SK-N-SH (cell line): ENCODE measurements around the gene USP4. TPM values are rescaled to one million over a fixed set of nuclear protein-coding genes. Genes with fewer than 3 reads are reported as not detected.

Experiments
- CTCF ChIA-PET: fragments of 300-600, 350-600 bp; formaldehyde crosslinking; extraction: SDS; loops from one replicate; lab custom pipeline; 2021; lab: Yijun Ruan, JAX
- POLR2A ChIA-PET: fragments of 350-600 bp; sonication (Branson Sonifier 250); formaldehyde crosslinking; extraction: SDS; loops from one replicate; lab custom pipeline; 2020; ENCODE audit warnings: antibody characterized with exemption, inconsistent platforms; lab: Yijun Ruan, JAX
- DNase-seq: peaks from one replicate; pipeline ENCODE4 v3.0.0; 2012
- H2AFZ ChIP-seq: fragments of 200-600 bp; sonication (generic); 2 replicates; pipeline ENCODE4 v1.8.1; 2016; ENCODE audit warnings: antibody characterized with exemption, mild to moderate bottlenecking, low read depth
- H3F3A ChIP-seq: fragments of 200-600 bp; sonication (generic); replicated peaks from 2 replicates; pipeline ENCODE3; 2016; ENCODE audit warnings: antibody characterized with exemption, mild to moderate bottlenecking; ENCODE audit not compliant: insufficient read depth
- H3K27ac ChIP-seq, 2 experiments: fragments of 200-500 bp in 1 of 2; fragments of 200-600 bp in 1 of 2; sonication (Bioruptor generic) in 1 of 2; sonication (generic), shearing (Covaris generic) in 1 of 2; 2 replicates each; pipeline versions ENCODE4 v1.5.1 to v1.6.1; 2014 to 2016; ENCODE audit warnings: low read depth in 2 of 2, inconsistent platforms in 1 of 2, low read length in 1 of 2, mild to moderate bottlenecking in 1 of 2, mixed read lengths in 1 of 2
- H3K27me3 ChIP-seq: fragments of 200-600 bp; sonication (generic), shearing (Covaris generic); 2 replicates; pipeline ENCODE4 v1.6.1; 2016; ENCODE audit warnings: mixed run types; ENCODE audit not compliant: insufficient read depth
- H3K36me3 ChIP-seq, 2 experiments: fragments of 200-500 bp in 1 of 2; fragments of 200-600 bp in 1 of 2; sonication (Bioruptor generic) in 1 of 2; sonication (generic) in 1 of 2; replicated peaks in 1 of 2; 2 replicates each; pipeline versions ENCODE3 to v1.5.1; 2014 to 2016; ENCODE audit warnings: low read length in 1 of 2, mild to moderate bottlenecking in 1 of 2; ENCODE audit not compliant: insufficient read depth in 2 of 2, control insufficient read depth in 1 of 2
- H3K4me1 ChIP-seq, 2 experiments: fragments of 200-500 bp in 1 of 2; fragments of 200-600 bp in 1 of 2; sonication (Bioruptor generic) in 1 of 2; sonication (generic), shearing (Covaris generic) in 1 of 2; 2 replicates each; pipeline versions ENCODE4 v1.5.1 to v1.6.1; 2014 to 2016; ENCODE audit warnings: low read depth in 1 of 2, low read length in 1 of 2, mixed run types in 1 of 2; ENCODE audit not compliant: insufficient read depth in 2 of 2, control insufficient read depth in 1 of 2
- H3K4me2 ChIP-seq: fragments of 200-600 bp; sonication (generic), shearing (Covaris generic); 2 replicates; pipeline ENCODE4 v1.6.1; 2017; ENCODE audit warnings: mixed run types
- H3K4me3 ChIP-seq, 2 experiments: fragments of 200-500 bp in 1 of 2; fragments of 200-600 bp in 1 of 2; sonication (Bioruptor generic) in 1 of 2; sonication (generic), shearing (Covaris generic) in 1 of 2; 2 replicates each; pipeline versions ENCODE4 v1.5.1 to v1.8.1; 2014 to 2016; ENCODE audit warnings: low read depth in 2 of 2, inconsistent platforms in 1 of 2, low read length in 1 of 2, mild to moderate bottlenecking in 1 of 2, mixed read lengths in 1 of 2, moderate library complexity in 1 of 2
- H3K79me2 ChIP-seq: fragments of 200-600 bp; sonication (generic); 2 replicates; pipeline ENCODE4 v1.8.1; 2017; ENCODE audit warnings: mild to moderate bottlenecking; ENCODE audit not compliant: insufficient read depth
- H3K9ac ChIP-seq: fragments of 200-600 bp; sonication (generic); 2 replicates; pipeline ENCODE4 v1.6.1; 2017; ENCODE audit warnings: mixed run types
- H3K9me2 ChIP-seq: fragments of 200-600 bp; sonication (generic); 2 replicates; pipeline ENCODE4 v1.6.1; 2017; ENCODE audit warnings: mixed run types
- H3K9me3 ChIP-seq: fragments of 200-600 bp; sonication (generic); 2 replicates; pipeline ENCODE4 v1.6.1; 2017; ENCODE audit warnings: mixed run types, mild to moderate bottlenecking, moderate library complexity
- H4K20me1 ChIP-seq: fragments of 200-600 bp; sonication (generic); 2 replicates; pipeline ENCODE4 v1.6.1; 2017; ENCODE audit warnings: mild to moderate bottlenecking, mixed run types; ENCODE audit not compliant: insufficient read depth
- ELF1 ChIP-seq: IDR thresholded peaks from 2 replicates; pipeline ENCODE4 v1.4.0; 2012
- EZH2phosphoT487 ChIP-seq: fragments of 200-600 bp; sonication (generic); IDR thresholded peaks from 2 replicates; pipeline ENCODE4 v1.6.1; 2017; ENCODE audit warnings: low read depth, mixed run types, mild to moderate bottlenecking, antibody characterized with exemption, moderate library complexity, borderline replicate concordance
- FOSL2 ChIP-seq: IDR thresholded peaks from 2 replicates; pipeline ENCODE4 v1.4.0; 2012; ENCODE audit warnings: low read depth, mild to moderate bottlenecking, moderate library complexity, borderline replicate concordance
- FOXJ3 ChIP-seq: sonication (generic); formaldehyde crosslinking; IDR thresholded peaks from 2 replicates; pipeline ENCODE4 v1.5.1; 2020; ENCODE audit warnings: mild to moderate bottlenecking, missing genetic modification reagents
- GABPA ChIP-seq: IDR thresholded peaks from 2 replicates; pipeline ENCODE4 v1.4.0; 2012; ENCODE audit warnings: low read depth, mild to moderate bottlenecking
- GATA2 ChIP-seq: sonication (generic); formaldehyde crosslinking; IDR thresholded peaks from 2 replicates; pipeline ENCODE4 v1.5.0; 2020; ENCODE audit warnings: mild to moderate bottlenecking, missing genetic modification reagents
- MXI1 ChIP-seq: IDR thresholded peaks from 2 replicates; pipeline ENCODE4 v1.6.1; 2012; ENCODE audit warnings: mild to moderate bottlenecking, low read depth, low read length, improper control_type of control experiment
- NFIC ChIP-seq: IDR thresholded peaks from 2 replicates; pipeline ENCODE4 v1.4.0; 2012; ENCODE audit warnings: borderline replicate concordance
- RCOR1 ChIP-seq: fragments of 150-350 bp; IDR thresholded peaks from 2 replicates; pipeline ENCODE4 v1.6.1; 2017; ENCODE audit warnings: antibody characterized with exemption, low read length
- RFX5 ChIP-seq: IDR thresholded peaks from 2 replicates; pipeline ENCODE4 v1.6.1; 2012; ENCODE audit warnings: mild to moderate bottlenecking, improper control_type of control experiment, low read length
- SIN3A ChIP-seq: IDR thresholded peaks from 2 replicates; pipeline ENCODE4 v1.6.1; 2012; ENCODE audit warnings: low read depth, mild to moderate bottlenecking, low read length, moderate library complexity, borderline replicate concordance
- TAF1 ChIP-seq: IDR thresholded peaks from 2 replicates; pipeline ENCODE4 v1.6.1; 2012; ENCODE audit warnings: low read depth, mild to moderate bottlenecking, low read length, moderate library complexity, borderline replicate concordance
- TCF12 ChIP-seq: IDR thresholded peaks from 2 replicates; pipeline ENCODE4 v1.4.0; 2012
- TEAD4 ChIP-seq: IDR thresholded peaks from 2 replicates; pipeline ENCODE4 v1.4.0; 2012; ENCODE audit warnings: mild to moderate bottlenecking, borderline replicate concordance; ENCODE audit not compliant: insufficient read depth
- YY1 ChIP-seq: IDR thresholded peaks from 2 replicates; pipeline ENCODE4 v1.4.0; 2012; ENCODE audit warnings: low read depth, mild to moderate bottlenecking
- WGBS: methylation state at CpG from one replicate; pipeline ENCODE4 v1.1.6; 2017; ENCODE audit warnings: low lambda C conversion rate; 5-methylcytosine and 5-hydroxymethylcytosine counted together
- polyA plus RNA-seq, 3 experiments: library from polyadenylated mRNA; depleted of rRNA; stranded (reverse); fragments of >200 nt; gene quantifications; 2 replicates each; pipeline ENCODE4 v1.2.3, GENCODE V29; 2012
- TF ChIP-seq, protein P1 (sequence below): IDR thresholded peaks from 2 replicates; pipeline ENCODE4 v1.4.0; 2012; ENCODE audit warnings: low read depth, borderline replicate concordance
- TF ChIP-seq, protein P2 (sequence below): fragments of 150-350 bp; IDR thresholded peaks from 2 replicates; pipeline ENCODE4 v1.6.1; 2017; ENCODE audit warnings: antibody characterized with exemption, low read length, low read depth, borderline replicate concordance
- TF ChIP-seq, protein P3 (sequence below): IDR thresholded peaks from 2 replicates; pipeline ENCODE4 v1.6.1; 2012; ENCODE audit warnings: mild to moderate bottlenecking, low read depth, low read length, moderate library complexity
- TF ChIP-seq, protein P4 (sequence below): IDR thresholded peaks from 2 replicates; pipeline ENCODE4 v1.4.0; 2012; ENCODE audit warnings: low read depth, borderline replicate concordance

USP4 gene
- polyA plus RNA-seq, 1 of the 3 experiments (the other 2 are of a cell fraction), result 33.2 TPM

DNA sequence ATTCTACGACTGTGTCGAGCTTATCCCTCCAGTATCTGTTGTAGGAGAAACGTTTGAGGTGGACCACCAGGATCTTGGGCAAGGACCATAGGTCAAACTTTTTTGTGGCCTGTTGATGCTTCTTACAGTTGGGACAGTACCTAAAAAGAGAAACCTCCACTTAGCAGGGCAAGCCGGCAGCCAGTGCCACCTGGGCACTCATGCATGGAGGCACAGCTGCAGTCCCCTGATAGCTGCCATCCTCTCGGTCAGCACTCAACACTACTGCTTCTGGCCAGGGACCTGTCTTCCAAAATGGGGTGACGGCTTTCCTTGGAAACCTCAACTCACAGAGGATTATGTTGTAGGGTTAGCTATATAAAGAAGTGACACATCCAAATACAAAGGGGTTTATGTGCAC, 55.9 kb downstream of the USP4 start:
- Histone ChIP-seq H3K9me3 (no peaks in the 10 kb centered on the region), H3K4me2 (no peak overlapping the region), H3K36me3 (peaks cover 53% of the 10 kb centered on the region in 2 experiments), H3F3A (peaks cover 2% of the 10 kb centered on the region), H3K79me2 (no peaks in the 10 kb centered on the region), H3K27ac (no peak overlapping the region)
- WGBS, result 92% methylated on average over 6 of the region's 6 CpGs
- no peak for DNase-seq
- TF ChIP-seq, protein P1, sequence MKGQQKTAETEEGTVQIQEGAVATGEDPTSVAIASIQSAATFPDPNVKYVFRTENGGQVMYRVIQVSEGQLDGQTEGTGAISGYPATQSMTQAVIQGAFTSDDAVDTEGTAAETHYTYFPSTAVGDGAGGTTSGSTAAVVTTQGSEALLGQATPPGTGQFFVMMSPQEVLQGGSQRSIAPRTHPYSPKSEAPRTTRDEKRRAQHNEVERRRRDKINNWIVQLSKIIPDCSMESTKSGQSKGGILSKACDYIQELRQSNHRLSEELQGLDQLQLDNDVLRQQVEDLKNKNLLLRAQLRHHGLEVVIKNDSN, result no peak
- TF ChIP-seq RFX5 (no peak), GATA2 (CRISPR knock-in tag) (no peak), GABPA (no peak), RCOR1 (no peak), EZH2phosphoT487 (no peak), YY1 (no peak), SIN3A (no peak), FOXJ3 (CRISPR knock-in tag) (no peak), MXI1 (no peak), TEAD4 (no peak), TCF12 (no peak), TAF1 (no peak), FOSL2 (no peak), ELF1 (no peak), NFIC (no peak)
- TF ChIP-seq, protein P2, sequence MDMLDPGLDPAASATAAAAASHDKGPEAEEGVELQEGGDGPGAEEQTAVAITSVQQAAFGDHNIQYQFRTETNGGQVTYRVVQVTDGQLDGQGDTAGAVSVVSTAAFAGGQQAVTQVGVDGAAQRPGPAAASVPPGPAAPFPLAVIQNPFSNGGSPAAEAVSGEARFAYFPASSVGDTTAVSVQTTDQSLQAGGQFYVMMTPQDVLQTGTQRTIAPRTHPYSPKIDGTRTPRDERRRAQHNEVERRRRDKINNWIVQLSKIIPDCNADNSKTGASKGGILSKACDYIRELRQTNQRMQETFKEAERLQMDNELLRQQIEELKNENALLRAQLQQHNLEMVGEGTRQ, result no peak
- TF ChIP-seq, protein P3, sequence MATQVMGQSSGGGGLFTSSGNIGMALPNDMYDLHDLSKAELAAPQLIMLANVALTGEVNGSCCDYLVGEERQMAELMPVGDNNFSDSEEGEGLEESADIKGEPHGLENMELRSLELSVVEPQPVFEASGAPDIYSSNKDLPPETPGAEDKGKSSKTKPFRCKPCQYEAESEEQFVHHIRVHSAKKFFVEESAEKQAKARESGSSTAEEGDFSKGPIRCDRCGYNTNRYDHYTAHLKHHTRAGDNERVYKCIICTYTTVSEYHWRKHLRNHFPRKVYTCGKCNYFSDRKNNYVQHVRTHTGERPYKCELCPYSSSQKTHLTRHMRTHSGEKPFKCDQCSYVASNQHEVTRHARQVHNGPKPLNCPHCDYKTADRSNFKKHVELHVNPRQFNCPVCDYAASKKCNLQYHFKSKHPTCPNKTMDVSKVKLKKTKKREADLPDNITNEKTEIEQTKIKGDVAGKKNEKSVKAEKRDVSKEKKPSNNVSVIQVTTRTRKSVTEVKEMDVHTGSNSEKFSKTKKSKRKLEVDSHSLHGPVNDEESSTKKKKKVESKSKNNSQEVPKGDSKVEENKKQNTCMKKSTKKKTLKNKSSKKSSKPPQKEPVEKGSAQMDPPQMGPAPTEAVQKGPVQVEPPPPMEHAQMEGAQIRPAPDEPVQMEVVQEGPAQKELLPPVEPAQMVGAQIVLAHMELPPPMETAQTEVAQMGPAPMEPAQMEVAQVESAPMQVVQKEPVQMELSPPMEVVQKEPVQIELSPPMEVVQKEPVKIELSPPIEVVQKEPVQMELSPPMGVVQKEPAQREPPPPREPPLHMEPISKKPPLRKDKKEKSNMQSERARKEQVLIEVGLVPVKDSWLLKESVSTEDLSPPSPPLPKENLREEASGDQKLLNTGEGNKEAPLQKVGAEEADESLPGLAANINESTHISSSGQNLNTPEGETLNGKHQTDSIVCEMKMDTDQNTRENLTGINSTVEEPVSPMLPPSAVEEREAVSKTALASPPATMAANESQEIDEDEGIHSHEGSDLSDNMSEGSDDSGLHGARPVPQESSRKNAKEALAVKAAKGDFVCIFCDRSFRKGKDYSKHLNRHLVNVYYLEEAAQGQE, result no peak
- TF ChIP-seq, protein P4, sequence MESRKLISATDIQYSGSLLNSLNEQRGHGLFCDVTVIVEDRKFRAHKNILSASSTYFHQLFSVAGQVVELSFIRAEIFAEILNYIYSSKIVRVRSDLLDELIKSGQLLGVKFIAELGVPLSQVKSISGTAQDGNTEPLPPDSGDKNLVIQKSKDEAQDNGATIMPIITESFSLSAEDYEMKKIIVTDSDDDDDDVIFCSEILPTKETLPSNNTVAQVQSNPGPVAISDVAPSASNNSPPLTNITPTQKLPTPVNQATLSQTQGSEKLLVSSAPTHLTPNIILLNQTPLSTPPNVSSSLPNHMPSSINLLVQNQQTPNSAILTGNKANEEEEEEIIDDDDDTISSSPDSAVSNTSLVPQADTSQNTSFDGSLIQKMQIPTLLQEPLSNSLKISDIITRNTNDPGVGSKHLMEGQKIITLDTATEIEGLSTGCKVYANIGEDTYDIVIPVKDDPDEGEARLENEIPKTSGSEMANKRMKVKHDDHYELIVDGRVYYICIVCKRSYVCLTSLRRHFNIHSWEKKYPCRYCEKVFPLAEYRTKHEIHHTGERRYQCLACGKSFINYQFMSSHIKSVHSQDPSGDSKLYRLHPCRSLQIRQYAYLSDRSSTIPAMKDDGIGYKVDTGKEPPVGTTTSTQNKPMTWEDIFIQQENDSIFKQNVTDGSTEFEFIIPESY, result no peak
- TF ChIP-seq, all 33 proteins: peak for 0
- CTCF ChIA-PET, result interaction anchor here (1.5 kb wide), 1 partner anchor 113 kb away, joined by 6 read pairs; the partner anchor contains the start of gene KLHDC8B
- Histone ChIP-seq H3K27me3 (no peaks in the 10 kb centered on the region), H3K9me2 (no peaks in the 10 kb centered on the region), H3K4me1 (no peaks in the 10 kb centered on the region), H4K20me1 (no peaks in the 10 kb centered on the region), H3K4me3 (no peak overlapping the region), H3K9ac (no peak overlapping the region), H2AFZ (no peak overlapping the region)
- POLR2A ChIA-PET, result no interaction called here
